Neutrophil (primary cell): ENCODE data around the gene WIPF3.

Source experiments
- H3K27ac ChIP-seq: fragments of 200-600 bp; sonication (generic); 2 replicates; pipeline ENCODE4 v1.5.1; 2016; ENCODE audit warnings: mild to moderate bottlenecking, moderate library complexity
- H3K27me3 ChIP-seq: fragments of 200-600 bp; sonication (generic); 2 replicates; pipeline ENCODE4 v1.6.0; 2016; ENCODE audit warnings: mild to moderate bottlenecking
- H3K36me3 ChIP-seq: fragments of 200-600 bp; sonication (generic); 2 replicates; pipeline ENCODE4 v1.5.1; 2017
- H3K4me1 ChIP-seq, 2 experiments: fragments of 200-600 bp in 1 of 2; sonication (generic) in 1 of 2; 1 replicate in 1 of 2; 2 replicates in 1 of 2; pipeline versions ENCODE4 v1.5.1 to v1.6.1; 2013 to 2016; ENCODE audit warnings: low read depth in 1 of 2, low read length in 1 of 2, mild to moderate bottlenecking in 1 of 2, moderate library complexity in 1 of 2; ENCODE audit not compliant: control insufficient read depth in 1 of 2, insufficient read depth in 1 of 2
- H3K4me3 ChIP-seq, 2 experiments: fragments of 200-600 bp in 1 of 2; sonication (generic) in 1 of 2; 1 replicate in 1 of 2; 2 replicates in 1 of 2; pipeline ENCODE4 v1.5.1; 2013 to 2016; ENCODE audit warnings: low read depth in 1 of 2, low read length in 1 of 2, mild to moderate bottlenecking in 1 of 2, moderate library complexity in 1 of 2
- H3K9me3 ChIP-seq: fragments of 200-600 bp; sonication (generic); 2 replicates; pipeline ENCODE4 v1.5.1; 2016
- CTCF ChIP-seq: fragments of 200-600 bp; sonication (generic); IDR thresholded peaks from 2 replicates; pipeline ENCODE4 v1.5.1; 2016; ENCODE audit warnings: antibody characterized with exemption

The WIPF3 gene

GRCh38 chr7:29854257-29854938 lies 48.1 kb downstream of the WIPF3 start:
- Histone ChIP-seq H3K4me1 (no peaks in the 10 kb centered on the region), H3K27ac (no peak overlapping the region), H3K36me3 (no peaks in the 10 kb centered on the region), H3K9me3 (no peaks in the 10 kb centered on the region), H3K4me3 (no peak overlapping the region), H3K27me3 (no peaks in the 10 kb centered on the region)
- TF ChIP-seq CTCF: no peak

GRCh38 chr7:29857654-29858053 lies 51.3 kb downstream of the WIPF3 start:
- no peak for TF ChIP-seq CTCF
- no peaks in the 10 kb centered on the region for H3K36me3 ChIP-seq
- H3K4me1 ChIP-seq: peaks cover 4 to 8% of the 10 kb centered on the region in 2 experiments
- no peak overlapping the region for H3K4me3 ChIP-seq
- H3K27me3 ChIP-seq: no peaks in the 10 kb centered on the region
- H3K27ac ChIP-seq: no peak overlapping the region
- no peaks in the 10 kb centered on the region for H3K9me3 ChIP-seq

- H3K36me3 ChIP-seq: no peaks in the 10 kb centered on the region
- H3K9me3 ChIP-seq: no peaks in the 10 kb centered on the region
- no peak overlapping the region for H3K4me3 ChIP-seq
- H3K4me1 ChIP-seq: peaks cover 4 to 8% of the 10 kb centered on the region in 2 experiments
- no peak overlapping the region for H3K27ac ChIP-seq
- no peaks in the 10 kb centered on the region for H3K27me3 ChIP-seq
- TF ChIP-seq CTCF: no peak
Observed at GRCh38 chr7:29858191-29858951, 52.1 kb downstream of the WIPF3 start.

- TF ChIP-seq CTCF: no peak
- no peaks in the 10 kb centered on the region for H3K27me3 ChIP-seq
- no peak overlapping the region for H3K4me3 ChIP-seq
- H3K36me3 ChIP-seq: no peaks in the 10 kb centered on the region
- H3K27ac ChIP-seq: no peak overlapping the region
- H3K9me3 ChIP-seq: no peaks in the 10 kb centered on the region
- H3K4me1 ChIP-seq: peaks cover 4 to 8% of the 10 kb centered on the region in 2 experiments
Observed at GRCh38 chr7:29859104-29859503, 52.8 kb downstream of the WIPF3 start.

GRCh38 chr7:29859524-29860185 lies 53.3 kb downstream of the WIPF3 start:
- H3K27ac ChIP-seq: no peak overlapping the region
- no peak for TF ChIP-seq CTCF
- H3K4me1 ChIP-seq: peaks cover 4 to 8% of the 10 kb centered on the region in 2 experiments
- H3K36me3 ChIP-seq: no peaks in the 10 kb centered on the region
- H3K27me3 ChIP-seq: no peaks in the 10 kb centered on the region
- no peaks in the 10 kb centered on the region for H3K9me3 ChIP-seq
- no peak overlapping the region for H3K4me3 ChIP-seq
